GM12865 (cell line): ENCODE measurements around the gene OR10Z1.

Experiments used
- DNase-seq: peaks from one replicate; pipeline ENCODE4 v3.0.0; 2010; ENCODE audit warnings: low read depth
- H3K4me3 ChIP-seq: 2 replicates; pipeline ENCODE4 v1.5.1; 2011; ENCODE audit warnings: mild to moderate bottlenecking, low read depth, low read length, control low read depth
- CTCF ChIP-seq: IDR thresholded peaks from 2 replicates; pipeline ENCODE4 v1.5.1; 2011; ENCODE audit warnings: low read length, control low read depth, low read depth, inconsistent platforms; ENCODE audit not compliant: insufficient read depth; ENCODE audit errors: missing control alignments

OR10Z1 gene

DNA sequence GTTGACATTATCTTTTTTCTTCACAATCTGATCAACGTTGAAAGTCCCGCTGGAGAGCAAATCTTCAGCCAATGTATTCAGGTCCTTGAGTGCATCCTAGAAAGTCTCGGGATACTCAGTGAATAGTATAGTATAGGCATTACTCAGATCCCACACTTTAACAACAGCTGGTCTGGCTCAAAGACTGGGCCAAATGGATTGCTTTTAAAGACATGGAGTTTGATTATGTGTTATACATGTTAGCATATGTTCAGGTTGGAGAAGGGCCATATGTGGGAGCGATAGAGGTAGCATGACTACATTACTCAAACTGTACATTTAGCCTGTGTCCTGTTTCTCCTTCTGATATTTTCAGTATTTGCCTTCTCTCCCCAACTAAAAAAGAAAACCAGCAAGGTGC lies 33.1 kb downstream of the OR10Z1 start:
- DNase-seq, result no peak
- no peak overlapping the region for H3K4me3 ChIP-seq
- no peak for TF ChIP-seq CTCF

GRCh38 chr1:158638904-158639303 lies 33.8 kb downstream of the OR10Z1 start:
- H3K4me3 ChIP-seq, result no peak overlapping the region
- TF ChIP-seq CTCF, result no peak
- DNase-seq, result no peak

GRCh38 chr1:158644449-158644848 lies 39.4 kb downstream of the OR10Z1 start:
- no peak for TF ChIP-seq CTCF
- DNase-seq, result no peak
- no peak overlapping the region for H3K4me3 ChIP-seq

- DNase-seq, result no peak
- TF ChIP-seq CTCF, result no peak
- H3K4me3 ChIP-seq, result no peak overlapping the region
These were observed 41.4 kb downstream of the OR10Z1 start for GRCh38 chr1:158646465-158646864.

- TF ChIP-seq CTCF, result peak; percentile 6
- H3K4me3 ChIP-seq, result no peak overlapping the region
- DNase-seq, result peak; percentile 2
These were observed 44.0 kb downstream of the OR10Z1 start for GRCh38 chr1:158649052-158649451.

DNA sequence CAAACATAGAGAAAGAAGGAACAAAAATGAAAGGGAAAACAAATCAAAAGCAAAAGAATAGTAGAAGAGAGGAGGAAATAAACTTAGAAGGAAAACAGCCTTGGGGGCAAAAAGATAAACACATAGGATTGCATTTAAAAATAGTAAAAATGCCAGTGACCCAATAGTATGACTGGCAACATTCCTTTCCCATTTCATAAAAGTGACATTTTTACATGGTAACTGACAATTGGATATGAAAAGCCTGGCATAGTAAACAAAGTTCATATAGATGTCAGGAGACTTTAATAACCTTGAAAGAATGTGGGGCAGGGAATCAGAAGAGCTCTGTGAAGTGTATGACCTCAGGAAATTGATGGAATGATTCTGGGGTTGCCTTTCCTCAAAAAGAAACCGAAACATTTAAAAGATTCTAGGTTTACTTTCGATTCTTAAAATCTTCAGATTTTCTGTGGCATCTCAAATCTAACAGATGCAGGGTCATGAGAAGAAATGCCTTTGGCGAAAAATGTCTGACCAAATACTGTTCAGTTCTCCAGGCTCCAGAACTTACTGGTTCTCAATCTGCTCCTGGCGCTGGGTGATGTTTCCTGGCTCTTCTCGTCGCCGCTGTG lies 47.8 kb downstream of the OR10Z1 start:
- H3K4me3 ChIP-seq, result no peak overlapping the region
- TF ChIP-seq CTCF, result no peak
- DNase-seq, result no peak

GRCh38 chr1:158654086-158654485 lies 49.0 kb downstream of the OR10Z1 start:
- H3K4me3 ChIP-seq, result no peak overlapping the region
- TF ChIP-seq CTCF, result no peak
- DNase-seq, result no peak
